A673 (cell line): ENCODE results near the gene TACC2. TPM values are rescaled to one million over a fixed set of nuclear protein-coding genes. Genes with fewer than 3 reads are reported as not detected.

ENCODE experiments used
- BruUV-seq: library from RNA; stranded (reverse); fragments of 400-500 nt; replicated peaks from 2 replicates; lab custom pipeline; 2021; lab: Mats Ljungman, UMichigan
- CTCF ChIA-PET: fragments of 300-600 bp; sonication (Branson Sonifier 250); formaldehyde crosslinking; loops from one replicate; lab custom pipeline; 2022; ENCODE audit warnings: antibody characterized with exemption; lab: Charles Lee
- POLR2A ChIA-PET: fragments of 300-600 bp; sonication (Branson Sonifier 250); formaldehyde crosslinking; loops from one replicate; lab custom pipeline; 2022; ENCODE audit warnings: antibody characterized with exemption; ENCODE audit not compliant: low non-redundant PET; lab: Charles Lee
- DNase-seq: peaks from one replicate; pipeline ENCODE4 v3.0.0-alpha.2; 2015; ENCODE audit warnings: low spot score
- H3K27ac ChIP-seq: fragments of 200-600 bp; sonication (generic); 2 replicates; pipeline ENCODE4 v1.5.1; 2016; ENCODE audit warnings: mixed run types, low read depth, mild to moderate bottlenecking, mixed read lengths, antibody characterized with exemption, low read length; ENCODE audit not compliant: poor library complexity, severe bottlenecking
- H3K27me3 ChIP-seq: fragments of 200-600 bp; sonication (generic); replicated peaks from 2 replicates; pipeline ENCODE4 v1.6.1; 2017; ENCODE audit warnings: mixed run types, low read depth, mild to moderate bottlenecking, mixed read lengths, antibody characterized with exemption, low read length; ENCODE audit not compliant: insufficient read depth, poor library complexity
- H3K36me3 ChIP-seq: fragments of 200-600 bp; sonication (generic); 2 replicates; pipeline ENCODE4 v1.6.1; 2016; ENCODE audit warnings: mixed run types, mild to moderate bottlenecking, mixed read lengths, antibody characterized with exemption, low read length; ENCODE audit not compliant: insufficient read depth, poor library complexity, severe bottlenecking
- H3K4me1 ChIP-seq: fragments of 200-600 bp; sonication (generic); 2 replicates; pipeline ENCODE4 v1.6.1; 2017; ENCODE audit warnings: mixed run types, mild to moderate bottlenecking, mixed read lengths, antibody characterized with exemption, low read length; ENCODE audit not compliant: insufficient read depth, poor library complexity, severe bottlenecking
- H3K4me3 ChIP-seq: fragments of 200-600 bp; sonication (generic); 2 replicates; pipeline ENCODE4 v1.5.1; 2016; ENCODE audit warnings: low read depth, mixed run types, mild to moderate bottlenecking, mixed read lengths, low read length; ENCODE audit not compliant: poor library complexity, severe bottlenecking
- H3K9me3 ChIP-seq: fragments of 200-600 bp; sonication (generic); 2 replicates; pipeline ENCODE4 v1.6.1; 2016; ENCODE audit warnings: mixed run types, low read depth, mild to moderate bottlenecking, mixed read lengths, antibody characterized with exemption, low read length; ENCODE audit not compliant: poor library complexity, severe bottlenecking
- EZH2 ChIP-seq: fragments of 200-600 bp; sonication (generic); IDR thresholded peaks from 2 replicates; pipeline ENCODE4 v1.6.1; 2017; ENCODE audit warnings: borderline replicate concordance, low read depth, mild to moderate bottlenecking, mixed read lengths, antibody characterized with exemption, low read length; ENCODE audit not compliant: poor library complexity, severe bottlenecking
- intact Hi-C: fragments of 100-400 bp; cut with micrococcal nuclease; formaldehyde crosslinking; loops from one replicate; pipeline ENCODE4 v1.10.0; 2022; ENCODE audit not compliant: unreplicated experiment
- total RNA-seq: library from RNA; stranded (reverse); gene quantifications from 2 replicates; pipeline ENCODE4 v1.2.3, GENCODE V29; 2021
- TF ChIP-seq, protein P1 (sequence below): fragments of 300-800, 200-600 bp; sonication (generic); conservative IDR thresholded peaks from 2 replicates; pipeline ENCODE4 v1.5.1; 2017; ENCODE audit warnings: low read depth, mild to moderate bottlenecking, antibody characterized with exemption, low read length, moderate library complexity, mixed read lengths

Gene TACC2
- total RNA-seq, 1 experiment from 2014 or later: 0.62 TPM

DNA sequence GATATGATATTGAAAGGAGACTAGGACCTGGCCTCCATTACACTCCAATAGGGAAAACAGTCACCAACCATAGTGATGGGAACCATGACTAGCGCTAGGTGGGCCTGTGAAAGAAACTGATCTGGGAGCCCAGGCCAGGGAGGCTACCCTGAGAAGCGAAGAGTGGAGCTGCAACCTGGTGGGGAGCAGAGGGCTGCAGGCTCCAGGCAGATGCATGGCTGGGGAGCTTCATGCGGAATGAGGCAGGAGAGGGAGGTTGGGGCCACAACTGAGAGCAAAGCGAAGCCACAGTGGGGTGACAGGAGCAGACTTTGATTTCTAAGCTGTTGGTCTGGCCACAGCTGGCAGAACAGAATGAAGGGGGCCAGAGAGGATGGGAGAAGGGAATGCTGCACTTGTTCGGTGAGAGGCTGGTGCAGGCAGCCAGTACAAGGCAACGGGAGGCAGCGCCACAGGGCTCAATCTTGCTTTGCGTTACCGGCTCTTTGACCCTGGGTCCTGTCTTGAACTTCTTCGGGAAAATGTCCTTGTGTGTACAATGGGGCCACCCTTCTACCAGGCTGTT lies 88.4 kb downstream of the TACC2 start:
- POLR2A ChIA-PET: no interaction called here
- no peak overlapping the region for H3K27ac ChIP-seq

DNA sequence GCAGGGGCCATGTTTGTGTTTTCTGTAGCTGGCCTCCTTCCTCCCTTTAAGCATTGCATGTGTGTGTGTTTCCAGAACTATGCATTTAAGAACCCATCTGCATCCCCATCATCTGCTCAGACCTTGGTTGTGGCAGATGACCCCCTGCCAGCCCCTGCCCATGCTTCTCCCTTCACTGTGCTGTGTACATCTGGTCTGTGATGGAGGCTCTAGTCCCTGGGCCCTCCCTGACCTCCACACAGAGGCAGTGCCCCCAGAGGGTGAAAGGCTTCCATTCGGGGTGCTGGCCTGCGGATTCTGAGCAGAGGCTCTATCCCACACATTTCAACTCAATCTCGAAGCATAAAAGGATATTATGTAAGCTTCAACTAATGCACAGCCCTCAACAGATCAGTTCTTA lies 89.4 kb downstream of the TACC2 start:
- Histone ChIP-seq H3K36me3 (no peaks in the 10 kb centered on the region), H3K9me3 (no peaks in the 10 kb centered on the region), H3K4me3 (no peak overlapping the region), H3K4me1 (no peaks in the 10 kb centered on the region), H3K27ac (no peak overlapping the region), H3K27me3 (peaks cover 25% of the 10 kb centered on the region)
- CTCF ChIA-PET: no interaction called here
- intact Hi-C loops: no loop called here
- no peak for DNase-seq
- POLR2A ChIA-PET: no interaction called here
- no TSS peak for BruUV-seq
- TF ChIP-seq EZH2: no peak
- TF ChIP-seq, protein P1, sequence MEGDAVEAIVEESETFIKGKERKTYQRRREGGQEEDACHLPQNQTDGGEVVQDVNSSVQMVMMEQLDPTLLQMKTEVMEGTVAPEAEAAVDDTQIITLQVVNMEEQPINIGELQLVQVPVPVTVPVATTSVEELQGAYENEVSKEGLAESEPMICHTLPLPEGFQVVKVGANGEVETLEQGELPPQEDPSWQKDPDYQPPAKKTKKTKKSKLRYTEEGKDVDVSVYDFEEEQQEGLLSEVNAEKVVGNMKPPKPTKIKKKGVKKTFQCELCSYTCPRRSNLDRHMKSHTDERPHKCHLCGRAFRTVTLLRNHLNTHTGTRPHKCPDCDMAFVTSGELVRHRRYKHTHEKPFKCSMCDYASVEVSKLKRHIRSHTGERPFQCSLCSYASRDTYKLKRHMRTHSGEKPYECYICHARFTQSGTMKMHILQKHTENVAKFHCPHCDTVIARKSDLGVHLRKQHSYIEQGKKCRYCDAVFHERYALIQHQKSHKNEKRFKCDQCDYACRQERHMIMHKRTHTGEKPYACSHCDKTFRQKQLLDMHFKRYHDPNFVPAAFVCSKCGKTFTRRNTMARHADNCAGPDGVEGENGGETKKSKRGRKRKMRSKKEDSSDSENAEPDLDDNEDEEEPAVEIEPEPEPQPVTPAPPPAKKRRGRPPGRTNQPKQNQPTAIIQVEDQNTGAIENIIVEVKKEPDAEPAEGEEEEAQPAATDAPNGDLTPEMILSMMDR: no peak

More for the DNA sequence above, 88.4 kb downstream of the TACC2 start:
- Histone ChIP-seq H3K36me3 (no peaks in the 10 kb centered on the region), H3K27me3 (peaks cover 16% of the 10 kb centered on the region), H3K9me3 (no peaks in the 10 kb centered on the region), H3K4me1 (no peaks in the 10 kb centered on the region), H3K4me3 (no peak overlapping the region)
- BruUV-seq: no TSS peak
- TF ChIP-seq EZH2: no peak
- TF ChIP-seq, protein P1: no peak
- CTCF ChIA-PET: no interaction called here
- no peak for DNase-seq
- intact Hi-C loops: no loop called here

DNA sequence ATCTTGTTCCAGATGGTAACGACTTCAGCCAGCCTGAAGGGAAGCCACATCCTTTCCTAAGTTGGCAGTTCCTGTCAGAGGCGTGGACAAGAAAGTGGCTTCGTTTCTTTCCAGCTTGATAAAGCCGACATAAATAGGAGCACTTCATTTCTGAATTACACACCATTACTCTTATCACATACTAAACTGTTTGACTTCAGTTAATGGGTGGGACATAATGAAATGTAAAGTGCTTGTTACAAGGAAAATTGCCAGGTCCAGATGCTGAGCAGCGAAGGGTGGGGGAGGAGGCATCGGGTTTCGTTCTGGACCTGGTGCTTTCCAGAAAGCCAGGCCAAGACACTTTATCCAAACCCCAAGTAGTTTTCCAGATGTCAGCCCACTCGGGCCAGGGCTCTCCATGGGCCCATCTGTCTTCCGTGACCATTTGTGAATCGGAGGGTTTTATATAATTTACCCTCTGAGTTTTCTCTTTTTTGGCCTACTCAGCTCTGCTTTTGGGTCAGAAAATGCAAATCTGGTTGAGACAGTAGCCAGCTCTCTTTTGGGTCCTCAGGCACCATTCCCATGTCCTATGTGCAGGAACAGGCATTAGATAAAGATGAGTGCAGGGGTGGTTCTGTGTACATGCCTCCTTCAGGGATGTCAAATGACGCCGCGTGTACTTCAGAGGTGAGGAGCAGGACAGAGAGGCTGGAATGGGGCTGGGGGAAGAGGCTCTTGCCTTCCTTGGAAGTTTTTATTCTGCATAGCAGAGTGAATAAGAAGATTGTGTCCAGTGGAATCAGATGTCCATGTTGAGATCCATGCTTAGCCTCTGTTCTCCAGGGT lies 90.2 kb downstream of the TACC2 start:
- Histone ChIP-seq H3K36me3 (no peaks in the 10 kb centered on the region), H3K9me3 (no peaks in the 10 kb centered on the region), H3K4me3 (no peak overlapping the region), H3K27me3 (peaks cover 34% of the 10 kb centered on the region), H3K27ac (no peak overlapping the region), H3K4me1 (no peaks in the 10 kb centered on the region)
- DNase-seq: no peak
- no TSS peak for BruUV-seq
- intact Hi-C loops: no loop called here
- TF ChIP-seq, protein P1: no peak
- no peak for TF ChIP-seq EZH2
- ChIA-PET CTCF (no interaction called here), POLR2A (no interaction called here)
